Measurements from ENCODE around the gene PAPOLA. TPM values are rescaled to one million over a fixed set of nuclear protein-coding genes. Genes with fewer than 3 reads are reported as not detected.
"Not testable (repeated sequence)": the region's sequence is repeated elsewhere in the genome, so short reads cannot be mapped to it uniquely, and the experiment has no call there.

The PAPOLA gene
- total RNA-seq, 2 experiments from 2014 or later = 162 to 181 TPM

DNA sequence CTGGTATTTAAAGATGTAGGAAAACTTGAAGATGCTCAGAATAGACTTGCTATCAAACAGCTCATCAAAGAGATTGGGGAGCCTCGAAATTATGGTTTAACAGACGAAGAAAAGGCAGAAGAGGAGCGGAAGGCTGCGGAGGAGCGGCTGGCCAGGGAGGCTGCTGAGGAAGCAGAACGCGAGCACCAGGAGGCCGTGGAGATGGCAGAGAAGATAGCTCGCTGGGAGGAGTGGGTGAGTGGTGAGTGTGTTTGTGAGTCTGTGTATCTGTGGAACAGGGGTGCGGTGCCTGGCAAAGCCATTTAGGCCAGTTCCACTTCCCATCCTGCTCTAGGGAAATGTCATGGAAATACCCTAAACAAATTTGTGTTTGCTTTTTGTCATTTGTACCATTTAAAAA lies 19.2 kb upstream of the PAPOLA start:
- Mint-ChIP-seq H3K27me3 (ENCODE audit: low read depth) (peaks cover 4% of the 10 kb centered on the region), H3K9me3 (no peaks in the 10 kb centered on the region), H3K4me1 (ENCODE audit: low read depth) (no peaks in the 10 kb centered on the region), H3K27ac (no peak overlapping the region), H3K4me3 (no peak overlapping the region), H3K36me3 (ENCODE audit: low read depth) (no peaks in the 10 kb centered on the region)
- CTCF ChIA-PET = no interaction called here
- intact Hi-C loops (cut with micrococcal nuclease) = no loop called here
- no peak for DNase-seq

DNA sequence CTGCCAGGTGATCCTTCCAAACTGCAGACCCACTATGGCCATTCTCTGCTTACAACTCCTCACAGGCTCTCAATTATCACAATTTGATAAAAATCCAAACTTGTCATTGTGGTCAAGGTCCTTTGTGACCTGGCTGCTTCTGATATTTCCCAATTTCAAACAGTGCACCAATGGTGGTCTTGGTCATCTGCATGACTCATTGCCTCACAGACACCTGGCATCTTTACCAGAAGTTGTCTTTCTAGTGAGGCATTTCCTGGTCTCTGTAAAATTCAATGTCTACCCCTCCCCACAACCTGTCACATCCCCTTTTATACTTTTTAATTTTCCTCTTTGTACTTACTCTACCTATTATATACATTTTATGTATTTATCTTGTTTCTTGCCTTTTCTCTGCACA lies 17.8 kb upstream of the PAPOLA start:
- no peak for DNase-seq
- no peak overlapping the region for H3K4me3 Mint-ChIP-seq
- no peak overlapping the region for H3K27ac Mint-ChIP-seq
- CTCF ChIA-PET = no interaction called here
- H3K27me3 Mint-ChIP-seq (ENCODE audit: low read depth) = peaks cover 4% of the 10 kb centered on the region
- intact Hi-C loops (cut with micrococcal nuclease) = no loop called here
- no peaks in the 10 kb centered on the region for H3K4me1 Mint-ChIP-seq (ENCODE audit: low read depth)
- no peaks in the 10 kb centered on the region for H3K9me3 Mint-ChIP-seq
- no peaks in the 10 kb centered on the region for H3K36me3 Mint-ChIP-seq (ENCODE audit: low read depth)

DNA sequence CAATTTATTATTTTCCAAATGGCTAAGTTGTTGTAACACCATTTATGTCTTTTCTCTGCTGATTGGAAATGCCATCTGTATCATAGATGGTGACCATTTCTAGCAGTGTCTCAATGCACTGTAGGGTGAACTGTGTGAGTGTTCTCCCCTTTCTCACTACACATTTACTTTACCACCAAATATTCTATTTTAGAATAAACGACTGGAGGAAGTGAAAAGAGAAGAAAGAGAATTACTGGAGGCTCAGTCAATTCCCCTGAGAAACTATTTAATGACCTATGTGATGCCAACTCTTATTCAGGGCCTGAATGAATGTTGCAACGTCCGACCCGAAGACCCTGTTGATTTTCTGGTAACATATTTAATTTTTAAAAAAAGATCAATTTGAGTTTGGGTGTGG lies 15.5 kb upstream of the PAPOLA start:
- Mint-ChIP-seq H3K9me3 (no peaks in the 10 kb centered on the region), H3K4me3 (no peak overlapping the region)

GRCh38 chr14:96489327-96489726 lies 12.9 kb upstream of the PAPOLA start:
- Mint-ChIP-seq H3K36me3 (ENCODE audit: low read depth) (no peaks in the 10 kb centered on the region), H3K4me1 (ENCODE audit: low read depth) (peaks cover 5% of the 10 kb centered on the region), H3K27ac (no peak overlapping the region), H3K27me3 (ENCODE audit: low read depth) (peaks cover 6% of the 10 kb centered on the region), H3K4me3 (no peak overlapping the region), H3K9me3 (no peaks in the 10 kb centered on the region)
- CTCF ChIA-PET = no interaction called here
- intact Hi-C loops (cut with micrococcal nuclease) = no loop called here
- no peak for DNase-seq

More for the DNA sequence above, 15.5 kb upstream of the PAPOLA start:
- intact Hi-C loops (cut with micrococcal nuclease) = no loop called here
- no peak overlapping the region for H3K27ac Mint-ChIP-seq
- peaks cover 6% of the 10 kb centered on the region for H3K27me3 Mint-ChIP-seq (ENCODE audit: low read depth)
- no peak for DNase-seq
- CTCF ChIA-PET = no interaction called here
- H3K36me3 Mint-ChIP-seq (ENCODE audit: low read depth) = no peaks in the 10 kb centered on the region
- H3K4me1 Mint-ChIP-seq (ENCODE audit: low read depth) = no peaks in the 10 kb centered on the region

DNA sequence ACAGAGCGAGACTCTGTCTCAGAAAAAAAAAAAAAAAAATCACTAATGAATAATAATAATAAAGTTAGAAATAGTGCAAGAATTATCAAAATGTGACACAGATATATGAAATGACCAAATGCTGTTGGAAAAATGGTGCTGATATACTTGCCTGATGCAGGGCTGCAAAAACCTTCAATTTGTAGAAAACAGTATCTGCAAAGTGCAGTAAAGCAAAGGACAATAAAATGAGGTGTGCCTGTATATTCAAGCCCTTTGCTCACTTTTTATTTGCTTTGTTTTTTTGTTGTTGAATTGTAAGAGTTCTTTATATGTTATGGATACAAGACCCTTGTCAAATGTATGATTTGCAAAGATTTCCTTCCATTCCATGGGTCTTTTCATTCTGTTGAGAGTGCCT lies 9.0 kb upstream of the PAPOLA start:
- DNase-seq = no peak
- Mint-ChIP-seq H3K4me1 (ENCODE audit: low read depth) (peaks cover 6% of the 10 kb centered on the region), H3K4me3 (no peak overlapping the region), H3K36me3 (ENCODE audit: low read depth) (no peaks in the 10 kb centered on the region), H3K27ac (no peak overlapping the region), H3K27me3 (ENCODE audit: low read depth) (peaks cover 11% of the 10 kb centered on the region), H3K9me3 (no peaks in the 10 kb centered on the region)
- CTCF ChIA-PET = no interaction called here
- intact Hi-C loops (cut with micrococcal nuclease) = no loop called here

GRCh38 chr14:96494331-96494730 lies 7.9 kb upstream of the PAPOLA start:
- CTCF ChIA-PET = no interaction called here
- Mint-ChIP-seq H3K27ac (no peak overlapping the region), H3K36me3 (ENCODE audit: low read depth) (no peaks in the 10 kb centered on the region), H3K4me3 (no peak overlapping the region), H3K9me3 (no peaks in the 10 kb centered on the region), H3K27me3 (ENCODE audit: low read depth) (peaks cover 11% of the 10 kb centered on the region), H3K4me1 (ENCODE audit: low read depth) (peaks cover 6% of the 10 kb centered on the region)
- no peak for DNase-seq
- intact Hi-C loops (cut with micrococcal nuclease) = no loop called here

DNA sequence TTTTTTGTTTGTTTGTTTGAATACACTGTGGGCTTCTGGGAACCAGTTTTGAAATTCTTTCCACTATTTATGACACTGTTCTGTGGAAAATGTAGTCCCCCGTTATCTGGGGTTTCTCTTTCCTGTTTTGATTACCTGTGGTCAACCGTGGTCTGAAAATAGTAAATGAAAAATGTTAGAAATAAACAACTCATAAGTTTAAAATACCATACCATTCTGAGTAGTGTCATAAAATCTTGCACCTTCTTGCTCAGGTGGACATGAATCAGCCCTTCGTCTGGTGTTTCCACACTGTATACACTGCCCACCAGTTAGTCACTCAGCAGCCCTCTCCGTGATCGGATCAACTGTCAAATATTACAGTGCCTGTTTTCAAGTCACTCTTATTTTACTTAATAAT lies 5.1 kb upstream of the PAPOLA start:
- Mint-ChIP-seq H3K4me1 (ENCODE audit: low read depth) (peaks cover 9% of the 10 kb centered on the region), H3K36me3 (ENCODE audit: low read depth) (no peaks in the 10 kb centered on the region), H3K27me3 (ENCODE audit: low read depth) (peaks cover 9% of the 10 kb centered on the region), H3K9me3 (no peaks in the 10 kb centered on the region), H3K4me3 (no peak overlapping the region), H3K27ac (no peak overlapping the region)
- intact Hi-C loops (cut with micrococcal nuclease) = no loop called here
- CTCF ChIA-PET = no interaction called here
- DNase-seq = no peak

DNA sequence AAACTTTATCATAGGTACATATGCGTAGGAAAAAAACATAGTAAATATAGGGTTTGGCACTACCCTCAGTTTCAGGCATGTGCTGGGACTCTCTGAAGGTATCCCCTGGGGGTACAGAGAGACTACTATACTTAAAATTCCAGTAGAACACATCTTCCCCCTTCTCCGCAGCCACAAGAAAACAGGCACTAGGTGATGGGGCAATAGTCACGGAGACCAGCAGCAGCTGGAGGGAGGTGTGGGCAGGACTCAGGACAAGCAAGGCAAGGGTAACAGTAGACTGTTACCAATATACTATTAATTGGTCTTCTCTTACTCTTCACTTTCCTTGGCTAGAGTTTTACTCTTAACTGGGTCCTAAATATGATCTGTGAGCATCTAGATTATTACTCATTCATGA lies 4.6 kb upstream of the PAPOLA start:
- no peak overlapping the region for H3K27ac Mint-ChIP-seq
- intact Hi-C loops (cut with micrococcal nuclease) = no loop called here
- H3K4me3 Mint-ChIP-seq = no peak overlapping the region
- H3K27me3 Mint-ChIP-seq (ENCODE audit: low read depth) = peaks cover 9% of the 10 kb centered on the region
- peaks cover under 1% of the 10 kb centered on the region for H3K36me3 Mint-ChIP-seq (ENCODE audit: low read depth)
- H3K9me3 Mint-ChIP-seq = no peaks in the 10 kb centered on the region
- CTCF ChIA-PET = no interaction called here
- no peak for DNase-seq
- peaks cover 9% of the 10 kb centered on the region for H3K4me1 Mint-ChIP-seq (ENCODE audit: low read depth)

DNA sequence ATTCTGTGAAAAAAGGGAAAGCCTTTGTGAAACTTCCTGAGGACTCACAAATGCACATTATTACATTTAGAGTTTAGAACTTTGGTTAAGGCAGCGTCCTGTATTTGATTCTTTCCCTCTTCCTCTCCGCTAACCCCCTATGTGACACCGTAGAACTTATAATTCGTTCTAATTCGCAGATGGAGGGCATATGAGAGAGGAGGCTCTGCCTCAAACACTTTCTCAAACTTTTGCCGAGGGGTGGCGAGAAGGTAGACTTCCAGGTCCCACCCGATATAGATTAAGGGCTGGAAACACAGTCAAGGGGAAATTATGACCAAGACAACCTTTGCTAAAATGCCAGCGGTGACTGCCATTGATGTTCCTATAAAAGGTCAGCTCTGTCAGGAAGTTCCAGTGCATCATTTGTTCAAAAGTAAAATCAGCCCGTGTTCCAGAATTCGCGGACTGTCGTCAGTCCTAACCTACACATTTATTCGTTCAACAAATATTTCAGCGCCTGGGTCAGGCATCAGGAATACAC lies 904 bp upstream of the PAPOLA start:
- Mint-ChIP-seq H3K9me3 (no peaks in the 10 kb centered on the region), H3K4me3 (peak overlapping the region; percentile 89), H3K27ac (peak overlapping the region; percentile 93), H3K27me3 (ENCODE audit: low read depth) (no peaks in the 10 kb centered on the region), H3K36me3 (ENCODE audit: low read depth) (peaks cover 27% of the 10 kb centered on the region), H3K4me1 (ENCODE audit: low read depth) (peaks cover 33% of the 10 kb centered on the region)
- intact Hi-C loops (cut with micrococcal nuclease) = loop anchor here (5.0 kb wide), 2 partner anchors 36 to 464 kb away; partner anchors contain the start of gene C14orf132
- no peak for DNase-seq
- CTCF ChIA-PET = no interaction called here

DNA sequence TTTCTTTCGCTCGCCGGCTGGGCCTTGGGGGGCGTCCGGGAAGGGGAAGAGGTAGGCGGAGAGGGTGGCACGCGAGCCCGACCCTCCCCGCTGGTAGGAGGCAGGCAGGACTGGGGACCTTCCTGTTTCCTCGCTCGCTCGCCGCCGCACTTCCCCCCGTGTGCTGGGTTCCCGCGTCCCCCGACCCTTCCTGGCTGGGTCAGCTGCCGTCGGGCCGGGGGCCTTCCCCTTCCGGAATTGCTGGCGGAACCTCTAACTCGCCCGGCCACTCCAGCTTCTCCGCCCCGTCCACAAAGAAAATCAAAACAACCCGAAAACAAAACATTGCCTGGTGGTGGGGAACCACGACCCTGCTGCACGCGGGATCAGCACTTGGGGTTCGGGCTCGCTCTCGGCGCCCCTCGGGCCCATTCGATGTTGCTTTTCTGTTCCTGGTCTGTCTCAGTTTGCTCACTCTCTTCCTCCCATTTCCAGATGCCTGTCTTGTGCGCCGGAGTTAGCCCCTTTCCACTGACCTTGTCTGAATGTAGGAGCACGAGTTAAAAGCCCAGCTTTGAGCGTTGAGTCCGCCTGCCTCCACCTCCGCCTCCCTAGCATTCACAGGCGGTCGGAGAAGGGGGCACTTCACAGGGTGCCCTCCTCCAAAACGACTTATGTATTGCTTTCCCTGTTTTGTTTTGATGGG lies 581 bp downstream of the PAPOLA start:
- CTCF ChIA-PET = interaction anchor here (0.6 to 0.7 kb wide), 3 partner anchors 44 to 84 kb away, joined by 3 to 4 read pairs (median 4); no protein-coding TSS in a partner anchor
- peak; percentile 23 for DNase-seq
- intact Hi-C loops (cut with micrococcal nuclease) = loop anchor here (1.0 to 5.0 kb wide), 5 partner anchors 35 to 465 kb away; partner anchors contain the start of genes ATG2B, C14orf132, GSKIP and VRK1
- Mint-ChIP-seq H3K27me3 (ENCODE audit: low read depth) (no peaks in the 10 kb centered on the region), H3K9me3 (no peaks in the 10 kb centered on the region), H3K27ac (peak overlapping the region; percentile 93), H3K36me3 (ENCODE audit: low read depth) (peaks cover 27% of the 10 kb centered on the region), H3K4me3 (peak overlapping the region; percentile 89), H3K4me1 (ENCODE audit: low read depth) (peaks cover 36% of the 10 kb centered on the region)

- CTCF ChIA-PET = interaction anchor here (0.6 to 0.7 kb wide), 3 partner anchors 45 to 84 kb away, joined by 3 to 4 read pairs (median 4); no protein-coding TSS in a partner anchor
- H3K9me3 Mint-ChIP-seq = no peaks in the 10 kb centered on the region
- peaks cover 42% of the 10 kb centered on the region for H3K4me1 Mint-ChIP-seq (ENCODE audit: low read depth)
- DNase-seq = no peak
- intact Hi-C loops (cut with micrococcal nuclease) = loop anchor here (5.0 kb wide), 2 partner anchors 34 to 466 kb away; partner anchors contain the start of gene C14orf132
- peak overlapping the region; percentile 93 for H3K27ac Mint-ChIP-seq
- H3K36me3 Mint-ChIP-seq (ENCODE audit: low read depth) = peaks cover 27% of the 10 kb centered on the region
- H3K4me3 Mint-ChIP-seq = peak overlapping the region; percentile 89
- no peaks in the 10 kb centered on the region for H3K27me3 Mint-ChIP-seq (ENCODE audit: low read depth)
Observed at GRCh38 chr14:96503306-96503679, 1.1 kb downstream of the PAPOLA start.

DNA sequence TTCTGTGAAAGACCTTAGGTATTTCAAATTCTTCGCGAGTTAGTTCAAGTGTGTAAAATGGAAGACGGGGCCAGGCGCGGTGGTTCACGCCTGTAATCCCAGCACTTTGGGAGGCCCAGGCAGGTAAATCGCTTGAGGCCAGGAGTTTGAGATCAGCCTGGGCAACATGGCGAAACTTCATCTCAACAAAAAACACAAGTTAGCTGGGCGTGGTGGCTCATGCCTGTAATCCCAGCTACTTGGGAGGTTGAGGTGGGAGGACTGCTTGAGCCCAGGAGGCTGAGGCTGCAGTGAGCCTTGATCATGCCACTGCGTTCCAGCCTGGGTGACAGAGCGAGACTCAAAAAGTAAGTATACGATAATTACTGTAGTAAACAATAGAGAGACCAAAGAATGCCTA lies 2.2 kb downstream of the PAPOLA start:
- peaks cover 51% of the 10 kb centered on the region for H3K4me1 Mint-ChIP-seq (ENCODE audit: low read depth)
- CTCF ChIA-PET; H3K27ac Mint-ChIP-seq; H3K9me3 Mint-ChIP-seq; DNase-seq; H3K27me3 Mint-ChIP-seq (ENCODE audit: low read depth): not testable (repeated sequence)
- H3K36me3 Mint-ChIP-seq (ENCODE audit: low read depth) = peaks cover 27% of the 10 kb centered on the region
- H3K4me3 Mint-ChIP-seq = peak overlapping the region; percentile 89
- intact Hi-C loops (cut with micrococcal nuclease) = loop anchor here (5.0 kb wide), 2 partner anchors 33 to 467 kb away; partner anchors contain the start of gene C14orf132

DNA sequence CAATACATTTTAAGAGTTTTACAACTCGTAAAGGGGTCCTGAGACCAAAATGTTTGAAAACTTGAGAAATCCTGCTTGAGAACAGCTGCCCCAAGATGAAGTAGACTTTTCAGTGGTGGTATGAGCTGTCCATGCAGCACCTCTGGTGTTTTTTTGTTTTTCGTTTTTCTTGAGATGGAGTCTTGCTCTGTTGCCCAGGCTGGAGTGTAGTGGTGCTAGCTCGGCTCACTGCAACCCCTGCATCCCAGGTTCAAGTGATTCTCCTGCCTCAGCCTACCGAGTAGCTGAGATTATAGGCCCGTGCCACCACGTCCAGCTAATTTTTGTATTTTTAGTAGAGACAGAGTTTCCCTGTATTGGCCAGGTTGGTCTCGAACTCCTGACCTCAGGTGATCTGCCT lies 5.5 kb downstream of the PAPOLA start:
- Mint-ChIP-seq H3K4me1 (ENCODE audit: low read depth) (peaks cover 80% of the 10 kb centered on the region), H3K27me3 (ENCODE audit: low read depth) (no peaks in the 10 kb centered on the region), H3K9me3 (no peaks in the 10 kb centered on the region), H3K4me3 (no peak overlapping the region), H3K27ac (no peak overlapping the region), H3K36me3 (ENCODE audit: low read depth) (peaks cover 25% of the 10 kb centered on the region)
- intact Hi-C loops (cut with micrococcal nuclease) = no loop called here
- CTCF ChIA-PET = interaction anchor here (0.6 kb wide), 1 partner anchor 391 kb away, joined by 3 read pairs; no protein-coding TSS in a partner anchor
- DNase-seq = no peak
